Measurements from ENCODE around the gene TERT. TPM values are rescaled to one million over a fixed set of nuclear protein-coding genes. Genes with fewer than 3 reads are reported as not detected.

TERT gene
- total RNA-seq, 1 donor from 2014 or later: not detected

GRCh38 chr5:1318659-1319251 lies 23.9 kb upstream of the TERT start:
- no peak for DNase-seq (ENCODE audit: low spot score)

- DNase-seq (ENCODE audit: low spot score): no peak
Observed at GRCh38 chr5:1317921-1318565, 23.2 kb upstream of the TERT start.

DNA sequence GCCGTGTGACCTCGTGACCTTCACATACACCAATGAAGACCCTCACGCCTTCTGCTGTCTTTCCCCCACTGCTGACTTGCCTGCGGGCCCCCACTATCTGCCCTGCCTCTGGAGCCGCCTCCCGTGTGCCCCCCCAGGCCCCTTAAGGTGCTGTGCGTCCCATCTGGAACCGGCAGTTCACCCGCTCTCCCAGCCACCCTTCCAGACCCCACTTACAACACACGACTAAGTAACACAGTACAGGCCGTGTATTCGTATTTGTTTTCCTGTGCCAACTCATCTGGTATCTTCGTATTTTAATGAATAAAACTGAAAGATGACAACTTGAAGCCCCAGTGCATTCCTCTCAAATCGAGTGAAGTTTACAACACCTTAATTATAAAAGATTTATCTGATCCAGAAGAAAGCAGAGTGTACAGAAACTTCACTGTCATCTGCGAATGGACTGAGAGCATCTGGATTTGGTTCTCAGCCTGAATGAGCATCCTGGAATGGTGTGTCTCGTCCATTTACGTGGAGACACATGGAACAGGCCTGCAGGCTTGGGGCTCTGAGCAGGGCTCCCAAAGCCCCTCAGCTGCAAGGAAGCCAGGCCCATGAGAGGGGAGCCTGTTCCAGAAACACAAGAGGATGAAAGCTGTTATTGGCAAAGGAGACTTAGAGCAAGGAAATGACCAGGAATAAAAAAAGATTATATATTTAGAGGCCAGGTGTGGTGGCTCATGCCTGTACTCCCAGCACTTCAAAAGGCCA lies 21.9 kb upstream of the TERT start:
- DNase-seq (ENCODE audit: low spot score): no peak

DNA sequence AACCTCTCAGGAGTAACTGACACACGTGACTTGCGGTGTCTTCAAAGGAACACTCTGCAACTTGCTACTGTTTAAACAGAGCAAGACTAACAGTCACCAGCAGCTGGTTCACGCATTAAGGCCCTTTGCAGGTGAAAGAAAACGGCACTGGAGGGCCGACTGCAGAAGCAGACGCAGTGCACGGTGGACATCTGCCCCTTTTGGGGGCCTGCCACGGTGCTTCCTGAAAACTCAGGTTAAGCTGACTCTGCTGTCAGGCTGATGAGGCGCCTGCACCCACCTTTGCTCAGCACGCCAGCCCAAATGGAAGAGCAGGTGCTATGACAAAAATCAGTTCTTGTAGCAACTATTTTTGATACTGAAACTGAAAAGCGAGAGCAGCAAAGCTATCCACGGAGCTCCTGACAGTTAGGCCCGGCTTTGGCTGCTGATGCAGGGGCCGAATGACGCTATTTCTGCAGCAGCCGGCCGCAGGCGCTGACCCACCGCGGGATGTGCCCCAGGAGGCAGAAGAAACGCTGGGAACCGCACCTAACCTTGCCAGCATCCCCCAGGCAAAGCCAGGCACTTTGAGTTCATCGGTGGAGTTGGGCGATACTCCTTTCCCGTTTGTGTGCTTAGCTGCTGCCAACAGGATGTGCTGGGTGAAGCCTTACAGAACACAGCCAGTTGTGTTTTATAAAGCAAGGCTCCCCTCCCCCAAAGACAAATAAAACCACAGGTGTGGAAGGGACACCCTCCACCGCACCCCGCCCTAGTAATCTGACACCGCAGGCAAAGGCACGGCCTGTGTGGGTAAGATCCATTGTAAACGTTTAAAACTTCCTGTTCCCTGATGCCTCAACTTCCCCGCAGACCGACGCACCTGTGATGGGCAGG lies 21.1 kb upstream of the TERT start:
- peak; percentile 73 for DNase-seq (ENCODE audit: low spot score)

DNA sequence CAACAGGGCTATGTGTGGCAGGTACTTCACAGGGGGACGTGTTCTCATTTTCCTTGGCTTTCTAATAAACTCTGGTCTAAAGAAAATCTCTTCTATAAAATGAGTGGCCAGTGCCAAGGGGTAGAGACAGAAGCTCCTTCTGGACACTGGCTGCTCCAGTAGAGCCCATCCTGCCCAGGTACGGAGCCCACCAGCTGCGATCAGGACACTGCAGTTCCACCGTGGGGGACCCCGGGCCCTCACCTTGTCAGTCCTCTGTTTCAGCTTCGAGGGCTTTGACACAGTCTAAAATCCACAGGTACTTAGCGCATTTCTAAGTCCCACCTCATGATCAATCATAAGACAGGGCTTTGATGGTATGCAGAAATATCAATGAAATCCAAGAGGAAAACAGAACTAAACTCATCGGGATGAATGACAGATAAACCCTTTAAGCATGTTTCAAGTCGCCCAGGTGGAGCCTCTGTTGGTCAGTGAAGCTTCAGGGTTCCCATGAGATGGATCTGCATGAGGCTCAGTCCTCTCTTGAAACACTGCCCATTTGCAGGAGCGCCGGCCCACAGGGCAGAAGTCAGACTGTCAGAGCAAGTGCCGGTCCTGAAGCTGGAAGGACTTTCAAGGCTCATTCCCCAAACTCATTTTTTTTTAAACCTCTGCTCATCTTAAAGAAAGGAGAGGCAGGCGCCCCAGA lies 20.3 kb upstream of the TERT start:
- no peak for DNase-seq (ENCODE audit: low spot score)

GRCh38 chr5:1314564-1314982 lies 19.7 kb upstream of the TERT start:
- no peak for DNase-seq (ENCODE audit: low spot score)

DNA sequence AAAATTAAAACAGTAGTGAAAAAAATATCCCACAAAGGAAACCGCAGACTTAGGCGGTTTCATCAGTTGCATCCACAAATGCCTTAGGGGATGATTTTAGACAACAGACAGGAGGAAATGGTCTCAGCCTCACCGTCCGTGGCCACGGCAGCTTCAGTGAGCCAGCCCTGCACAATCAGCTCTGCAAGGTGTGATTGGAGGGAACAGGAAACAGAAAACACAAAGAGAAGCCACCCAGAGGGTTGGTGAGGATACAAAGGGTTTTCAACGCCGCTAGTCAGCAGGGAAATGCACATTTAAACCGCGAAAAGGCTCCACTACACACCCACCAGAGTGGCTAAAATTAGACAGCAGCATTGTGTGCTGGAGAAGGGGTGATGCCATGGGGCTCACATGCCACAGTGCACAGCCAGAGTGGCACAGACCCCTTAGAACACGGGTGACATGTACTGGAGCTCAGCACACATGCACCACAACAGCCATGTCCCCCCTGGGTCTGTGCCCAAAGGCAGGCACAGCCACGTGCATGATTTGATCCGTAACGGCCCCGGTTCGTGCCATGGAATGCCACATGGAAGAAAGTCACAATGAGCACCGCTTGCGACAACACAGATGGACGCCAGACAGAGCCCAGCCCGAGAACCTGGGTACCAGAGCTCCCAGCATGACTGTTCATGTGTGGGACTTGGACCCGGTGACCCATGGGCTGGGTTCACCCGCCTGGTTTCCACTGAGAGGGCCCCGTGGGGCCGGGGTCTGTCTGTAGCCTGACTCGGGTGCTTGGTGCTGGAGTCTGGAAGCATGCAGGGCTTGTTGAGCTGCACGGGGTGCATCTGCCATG lies 18.3 kb upstream of the TERT start:
- no peak for DNase-seq (ENCODE audit: low spot score)

GRCh38 chr5:1312206-1312605 lies 17.3 kb upstream of the TERT start:
- DNase-seq (ENCODE audit: low spot score): no peak

GRCh38 chr5:1311439-1312055 lies 16.7 kb upstream of the TERT start:
- no peak for DNase-seq (ENCODE audit: low spot score)

- DNase-seq (ENCODE audit: low spot score): no peak
Observed at GRCh38 chr5:1310118-1310517, 15.2 kb upstream of the TERT start.

DNA sequence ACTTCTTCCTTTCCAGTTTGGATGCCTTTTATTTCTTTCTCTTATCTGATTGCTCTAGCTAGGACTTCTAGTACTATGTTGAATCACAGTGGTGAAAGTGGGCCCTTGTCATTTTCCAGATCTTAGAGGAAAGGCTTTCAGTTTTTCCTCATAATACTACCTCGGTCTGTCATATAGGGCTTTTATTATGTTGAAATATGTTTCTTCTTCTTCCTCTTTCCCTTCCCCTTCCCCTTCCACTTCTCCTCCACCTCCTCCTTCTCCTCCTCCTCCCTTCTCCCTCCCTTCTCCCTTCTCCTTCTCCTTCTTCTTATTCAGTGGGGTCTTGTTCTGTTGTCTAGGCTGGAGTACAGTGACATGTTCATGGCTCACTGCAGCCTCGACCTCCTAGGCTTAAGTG lies 9.2 kb upstream of the TERT start:
- no peak for DNase-seq (ENCODE audit: low spot score)

GRCh38 chr5:1302258-1302657 lies 7.4 kb upstream of the TERT start:
- DNase-seq (ENCODE audit: low spot score): no peak

DNA sequence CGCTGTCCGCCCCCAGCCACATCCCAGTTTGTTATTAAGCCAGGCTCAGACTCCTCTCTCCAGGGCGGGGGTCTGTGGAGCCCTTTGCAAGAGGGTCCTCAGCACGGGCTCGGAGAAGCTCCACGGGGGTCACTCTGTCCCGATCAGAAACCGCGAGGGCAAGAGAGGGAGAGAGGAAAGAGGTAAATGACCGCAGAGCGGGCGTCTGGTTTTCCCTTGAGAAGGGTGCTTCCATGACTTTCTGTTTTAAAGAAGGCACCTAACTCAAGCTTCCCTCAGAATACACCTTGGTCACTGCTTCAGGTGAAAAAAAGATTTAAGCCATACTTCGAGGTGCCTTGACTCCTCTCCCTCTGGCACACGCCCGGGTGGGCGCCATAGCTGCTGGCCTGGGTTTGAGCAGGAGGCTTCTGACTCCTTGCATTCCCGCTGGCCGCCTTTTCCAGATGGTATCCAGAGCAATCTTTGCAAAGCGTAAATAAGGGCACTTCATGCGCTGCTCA lies 5.8 kb upstream of the TERT start:
- no peak for DNase-seq (ENCODE audit: low spot score)

- no peak for DNase-seq (ENCODE audit: low spot score)
Observed at GRCh38 chr5:1299961-1300360, 5.1 kb upstream of the TERT start.

DNA sequence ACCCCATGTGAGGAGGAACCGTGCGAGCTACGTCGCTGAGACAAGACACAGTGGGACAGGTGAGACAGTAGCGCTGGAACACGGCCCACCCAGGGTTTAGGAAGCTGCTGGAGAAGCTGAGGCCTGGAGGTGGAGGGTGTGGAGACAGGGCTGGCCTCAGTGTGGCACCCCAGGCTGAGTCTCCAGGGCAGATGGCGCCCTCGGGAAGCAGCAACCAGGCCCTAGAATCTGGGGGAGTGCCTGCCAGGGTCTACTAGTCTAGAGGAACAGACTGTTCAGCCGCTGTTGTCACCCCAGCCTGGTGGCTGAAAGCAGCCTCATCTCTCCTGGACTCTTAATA lies 4.6 kb upstream of the TERT start:
- no peak for DNase-seq (ENCODE audit: low spot score)

GRCh38 chr5:1298723-1299510 lies 4.0 kb upstream of the TERT start:
- no peak for DNase-seq (ENCODE audit: low spot score)

- DNase-seq (ENCODE audit: low spot score): no peak
Observed at GRCh38 chr5:1298067-1298551, 3.2 kb upstream of the TERT start.

GRCh38 chr5:1297243-1297642 lies 2.4 kb upstream of the TERT start:
- no peak for DNase-seq (ENCODE audit: low spot score)

GRCh38 chr5:1295650-1296037 lies 776 bp upstream of the TERT start:
- no peak for DNase-seq (ENCODE audit: low spot score)
